NCI-H2081 (cell line): ENCODE data around the gene GAK.

Experiments used
- DNase-seq, 2 experiments: peaks; one replicate each; lab custom pipeline; 2025; lab: John Stamatoyannopoulos, UW

Gene GAK

GRCh38 chr4:869776-870175, 62.3 kb downstream of the GAK start:
- no peak for DNase-seq

- DNase-seq: no peak
These were observed 63.7 kb downstream of the GAK start for GRCh38 chr4:868421-868820.

GRCh38 chr4:867526-868250, 64.4 kb downstream of the GAK start:
- no peak for DNase-seq

- no peak for DNase-seq
These were observed 65.2 kb downstream of the GAK start for GRCh38 chr4:866761-867390.

GRCh38 chr4:866068-866760, 65.9 kb downstream of the GAK start:
- no peak for DNase-seq

- no peak for DNase-seq
These were observed 66.5 kb downstream of the GAK start for GRCh38 chr4:865572-865971.

- no peak for DNase-seq
These were observed 67.0 kb downstream of the GAK start for GRCh38 chr4:865121-865465.

- no peak for DNase-seq
These were observed 67.5 kb downstream of the GAK start for GRCh38 chr4:864456-865120.

GRCh38 chr4:860561-860960, 71.6 kb downstream of the GAK start:
- no peak for DNase-seq

- DNase-seq: no peak
These were observed 72.6 kb downstream of the GAK start for GRCh38 chr4:859496-859895.

- no peak for DNase-seq
These were observed 73.2 kb downstream of the GAK start for GRCh38 chr4:858831-859451.

- DNase-seq: no peak
These were observed 74.1 kb downstream of the GAK start for GRCh38 chr4:858041-858481.

GRCh38 chr4:857461-857860, 74.7 kb downstream of the GAK start:
- DNase-seq: no peak

GRCh38 chr4:856225-856901, 75.8 kb downstream of the GAK start:
- no peak for DNase-seq

GRCh38 chr4:855880-856224, 76.3 kb downstream of the GAK start:
- DNase-seq: no peak

GRCh38 chr4:854356-854755, 77.8 kb downstream of the GAK start:
- no peak for DNase-seq

GRCh38 chr4:853416-853781, 78.7 kb downstream of the GAK start:
- DNase-seq: no peak

- no peak for DNase-seq
These were observed 80.2 kb downstream of the GAK start for GRCh38 chr4:851701-852430.

GRCh38 chr4:850323-850945, 81.7 kb downstream of the GAK start:
- no peak for DNase-seq

- DNase-seq: no peak
These were observed 82.5 kb downstream of the GAK start for GRCh38 chr4:849478-850175.
